ENCODE results near the gene DCXR.

DNA sequence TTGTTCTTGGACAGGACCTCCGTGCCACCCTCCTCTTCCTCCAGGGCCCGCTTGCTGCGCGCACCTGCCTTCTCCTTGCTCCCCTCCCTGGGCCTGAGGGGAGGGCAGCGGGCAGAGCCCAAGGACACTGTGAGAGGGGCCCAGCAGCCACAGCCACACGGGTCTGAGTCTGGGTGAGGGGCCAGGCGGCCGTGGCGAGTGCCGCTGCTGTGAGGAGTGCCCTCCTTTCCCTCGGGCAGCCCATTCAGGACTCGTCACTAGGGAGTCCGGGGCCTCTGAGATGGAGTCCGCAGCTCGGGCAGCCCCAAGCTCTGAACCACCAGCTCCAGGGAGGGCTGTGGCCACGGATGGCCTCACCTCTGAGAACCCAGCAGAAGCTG lies 22.5 kb upstream of the DCXR start:
- no peak for TF ChIP-seq CTCF (IDR thresholded peaks at IDR 0.05)
- TF ChIP-seq POLR2AphosphoS5 (IDR thresholded peaks at IDR 0.05; ENCODE audit: insufficient read depth in 1 of 2, low read depth in 1 of 2) = no peak
- no peak for TF ChIP-seq POLR2A (IDR thresholded peaks at IDR 0.05)
